Stimulated activated CD8-positive, alpha-beta memory T cell treated with anti-CD3 and anti-CD28 coated beads, Interleukin-15, amount 100 ng/mL, for 4 hours (primary cell): ENCODE measurements around the gene SOAT2.
"Not testable (repeated sequence)": the region's sequence is repeated elsewhere in the genome, so short reads cannot be mapped to it uniquely, and the experiment has no call there.

ENCODE experiments used
- DNase-seq, 2 donors: peaks; one replicate each; pipeline ENCODE4 v3.0.0-alpha.2; 2020; ENCODE audit warnings: low read depth in 2 of 2

SOAT2 gene

GRCh38 chr12:53079226-53080117 is 23.8 kb upstream of the SOAT2 start, which contains the start of gene SPRYD3:
SPRYD3 (minus strand) TSS chr12:53079390; CDS start chr12:53079333, 57 bp downstream.
- peak; percentile 87 to 90 for DNase-seq

- no peak for DNase-seq
Observed at GRCh38 chr12:53082637-53083175, 20.6 kb upstream of the SOAT2 start.

DNA sequence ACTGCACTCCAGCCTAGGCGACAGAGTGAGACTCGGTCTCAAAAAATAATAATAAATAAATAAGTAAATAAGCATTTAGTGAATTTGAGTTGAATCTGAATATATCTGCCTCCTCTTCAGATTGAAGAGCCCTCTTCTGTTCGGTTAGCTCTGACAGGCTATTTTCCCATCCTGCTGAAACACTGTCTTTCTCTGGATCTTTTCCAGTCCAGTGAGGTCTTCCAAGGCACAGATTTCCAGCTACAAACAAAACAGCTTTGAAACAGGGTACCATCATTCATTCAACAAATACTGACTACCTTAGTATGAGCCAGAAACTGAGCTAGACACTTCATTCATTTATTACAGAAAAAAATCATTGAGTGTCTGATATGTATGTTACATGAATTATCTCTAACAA is 16.9 kb upstream of the SOAT2 start:
- no peak for DNase-seq

GRCh38 chr12:53090105-53090504 is 13.2 kb upstream of the SOAT2 start:
- DNase-seq: no peak

DNA sequence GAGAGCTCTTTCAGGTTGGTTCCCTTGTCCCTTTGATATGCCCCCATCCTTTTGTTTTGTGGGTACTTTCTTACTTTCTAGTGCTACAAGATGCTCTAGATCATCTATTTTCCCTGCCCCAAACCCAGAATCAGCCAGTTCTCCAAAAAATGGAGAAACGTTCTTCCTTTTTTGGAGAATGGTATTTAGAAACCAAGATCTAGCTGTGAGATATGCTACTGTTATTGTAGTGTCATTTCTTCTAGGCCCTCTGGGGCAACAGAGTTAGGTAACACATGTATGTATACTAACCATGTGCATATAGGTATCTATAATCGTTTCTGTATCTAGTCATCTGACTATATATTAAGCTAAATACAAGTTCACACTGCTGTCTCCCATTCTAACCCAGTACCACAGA is 12.7 kb upstream of the SOAT2 start:
- DNase-seq: no peak

GRCh38 chr12:53091756-53092155 is 11.5 kb upstream of the SOAT2 start:
- no peak for DNase-seq

- DNase-seq: no peak
Observed at GRCh38 chr12:53093777-53094393, 9.4 kb upstream of the SOAT2 start.

GRCh38 chr12:53094394-53094787 is 8.9 kb upstream of the SOAT2 start:
- DNase-seq: no peak

DNA sequence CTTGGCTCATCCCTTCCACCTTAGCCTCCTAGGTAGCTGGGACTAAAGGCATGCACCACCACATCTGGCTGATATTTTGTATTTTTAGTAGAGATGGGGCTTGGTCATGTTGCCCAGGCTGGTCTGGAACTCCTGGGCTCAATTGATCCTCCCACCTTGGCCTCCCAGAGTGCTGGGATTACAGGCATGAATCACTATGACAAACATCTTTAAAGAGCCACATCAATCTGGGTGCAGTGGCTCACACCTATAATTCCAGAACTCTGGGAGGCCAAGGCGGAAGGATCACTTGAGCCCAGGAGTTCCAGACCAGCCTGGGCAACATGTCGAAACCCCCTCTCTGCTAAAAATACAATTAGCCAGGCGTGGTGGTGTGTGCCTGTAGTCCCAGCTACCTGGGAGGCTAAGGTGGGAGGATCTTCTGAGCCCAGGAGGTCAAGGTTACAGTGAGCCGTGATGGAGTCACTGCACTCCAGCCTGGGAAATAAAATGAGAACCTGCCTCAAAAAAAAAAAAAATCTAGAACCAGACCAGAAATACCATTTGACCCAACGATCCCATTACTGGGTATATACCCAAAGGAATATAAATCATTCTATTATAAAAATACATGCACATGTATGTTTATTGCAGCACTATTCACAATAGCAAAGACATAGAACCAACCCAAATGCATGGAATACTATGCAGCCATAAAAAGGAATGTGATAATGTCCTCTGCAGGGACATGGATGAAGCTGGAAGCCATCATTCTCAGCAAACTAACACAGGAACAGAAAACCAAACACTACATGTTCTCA is 8.3 kb upstream of the SOAT2 start:
- DNase-seq: not testable (repeated sequence)

GRCh38 chr12:53095596-53095895 is 7.7 kb upstream of the SOAT2 start:
- DNase-seq: not testable (repeated sequence)

DNA sequence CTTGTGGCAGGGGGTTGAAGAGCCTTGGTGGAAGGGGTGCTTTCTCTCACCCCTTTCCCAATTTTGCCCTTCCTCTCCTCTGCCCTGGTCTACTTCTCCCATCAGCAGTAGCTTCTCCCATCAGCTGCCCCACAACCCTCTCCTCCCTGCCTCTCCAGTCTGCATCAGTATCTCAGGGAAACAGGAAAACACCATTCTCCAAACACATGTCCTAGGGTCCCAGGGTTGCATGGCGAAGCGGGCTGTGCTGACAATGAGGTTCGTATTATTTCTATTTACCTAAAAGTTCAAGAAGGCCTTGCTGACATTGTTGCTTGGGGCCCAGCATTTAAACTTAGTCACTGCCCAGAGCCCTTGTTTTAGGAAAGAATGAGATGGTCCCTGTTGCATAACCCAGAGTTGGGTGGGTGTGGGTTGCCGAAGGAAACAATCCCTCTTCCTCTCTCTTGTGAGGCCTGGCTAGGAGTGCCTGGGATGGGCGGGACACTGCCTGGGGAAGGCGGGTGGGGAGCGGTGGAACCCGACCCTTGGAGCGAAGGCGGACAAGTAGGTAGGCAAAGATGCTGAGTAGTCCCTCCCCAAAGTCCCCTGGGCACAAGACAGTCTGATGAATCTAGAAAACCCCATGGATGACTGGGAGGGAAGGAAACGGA is 7.1 kb upstream of the SOAT2 start:
- DNase-seq: no peak

GRCh38 chr12:53096759-53097158 is 6.5 kb upstream of the SOAT2 start:
- DNase-seq: no peak

- DNase-seq: no peak
Observed at GRCh38 chr12:53097207-53097563, 6.1 kb upstream of the SOAT2 start.

DNA sequence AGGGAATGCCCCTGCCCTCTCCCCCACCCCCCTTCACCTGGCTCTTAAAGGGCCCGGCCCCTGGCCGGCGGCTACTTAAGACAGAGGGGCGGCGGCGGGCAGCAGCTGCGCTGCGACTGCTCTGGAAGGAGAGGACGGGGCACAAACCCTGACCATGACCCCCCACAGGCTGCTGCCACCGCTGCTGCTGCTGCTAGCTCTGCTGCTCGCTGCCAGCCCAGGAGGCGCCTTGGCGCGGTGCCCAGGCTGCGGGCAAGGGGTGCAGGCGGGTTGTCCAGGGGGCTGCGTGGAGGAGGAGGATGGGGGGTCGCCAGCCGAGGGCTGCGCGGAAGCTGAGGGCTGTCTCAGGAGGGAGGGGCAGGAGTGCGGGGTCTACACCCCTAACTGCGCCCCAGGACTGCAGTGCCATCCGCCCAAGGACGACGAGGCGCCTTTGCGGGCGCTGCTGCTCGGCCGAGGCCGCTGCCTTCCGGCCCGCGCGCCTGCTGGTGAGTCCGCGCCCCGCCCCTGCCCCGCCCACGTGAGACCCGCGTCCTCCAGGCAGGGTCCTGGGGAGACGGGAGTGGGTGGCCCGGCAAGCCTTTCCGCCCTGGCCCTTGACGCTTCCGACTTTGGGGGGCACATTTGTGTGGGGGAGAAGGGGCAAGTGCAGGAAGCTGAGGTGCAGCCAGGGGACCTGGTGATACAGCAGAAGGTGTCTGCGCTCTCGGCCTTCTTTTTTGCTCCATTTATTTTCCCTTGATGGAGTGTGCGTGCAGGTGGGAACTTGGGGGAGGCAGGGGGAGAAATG is 5.5 kb upstream of the SOAT2 start, which contains the start of gene IGFBP6:
TSS of gene IGFBP6 (plus strand) at position 104 of the 790 bp plus-strand sequence. CDS start at position 155, 51 bp downstream.
- peak in 1 of 2 donors; percentile 34 for DNase-seq

DNA sequence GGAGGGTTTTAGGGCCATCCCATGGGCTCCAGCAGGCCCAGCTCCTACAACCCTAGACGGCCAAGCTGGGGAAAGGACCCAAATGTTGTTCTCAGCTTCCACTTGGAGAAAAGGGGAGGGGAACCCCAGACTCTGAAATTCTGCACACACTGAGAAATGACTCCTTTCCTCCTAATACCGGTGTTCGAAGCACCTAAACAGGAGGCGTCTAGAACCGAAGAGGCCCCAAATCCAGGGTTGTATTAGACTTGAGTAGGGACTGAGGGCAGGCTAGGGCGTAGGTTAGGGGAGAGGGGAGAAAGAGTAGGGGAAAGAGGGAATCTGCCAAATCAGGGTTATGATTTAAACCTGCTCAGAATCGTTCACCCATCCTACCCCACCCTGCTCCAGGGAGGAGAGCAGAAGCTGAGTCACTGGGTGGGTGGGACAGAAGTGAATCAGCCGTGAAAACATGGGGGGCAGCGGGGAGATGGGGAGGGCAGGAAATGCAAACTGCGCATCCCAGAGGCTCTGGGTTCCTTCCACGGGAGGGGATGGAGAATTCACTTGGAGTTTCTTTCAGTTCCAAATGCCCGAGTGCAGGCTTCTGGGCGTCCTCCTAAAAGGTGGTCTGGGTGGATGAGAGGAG is 4.8 kb upstream of the SOAT2 start:
- DNase-seq: no peak

- peak; percentile 69 to 78 for DNase-seq
Observed at GRCh38 chr12:53099071-53099882, 4.0 kb upstream of the SOAT2 start.

GRCh38 chr12:53100466-53101151 is 2.7 kb upstream of the SOAT2 start:
- no peak for DNase-seq

GRCh38 chr12:53101266-53101665 is 2.0 kb upstream of the SOAT2 start:
- DNase-seq: no peak
